GM19324 (cell line): ENCODE results near the gene ATG2B.

Experiments used
- ATAC-seq: cut with Tn5 transposase; IDR thresholded peaks from one replicate; pipeline ENCODE4 v1.9.1; 2021; ENCODE audit warnings: mild to moderate bottlenecking, moderate library complexity; ENCODE audit not compliant: unreplicated experiment, low FRiP score

ATG2B gene

DNA sequence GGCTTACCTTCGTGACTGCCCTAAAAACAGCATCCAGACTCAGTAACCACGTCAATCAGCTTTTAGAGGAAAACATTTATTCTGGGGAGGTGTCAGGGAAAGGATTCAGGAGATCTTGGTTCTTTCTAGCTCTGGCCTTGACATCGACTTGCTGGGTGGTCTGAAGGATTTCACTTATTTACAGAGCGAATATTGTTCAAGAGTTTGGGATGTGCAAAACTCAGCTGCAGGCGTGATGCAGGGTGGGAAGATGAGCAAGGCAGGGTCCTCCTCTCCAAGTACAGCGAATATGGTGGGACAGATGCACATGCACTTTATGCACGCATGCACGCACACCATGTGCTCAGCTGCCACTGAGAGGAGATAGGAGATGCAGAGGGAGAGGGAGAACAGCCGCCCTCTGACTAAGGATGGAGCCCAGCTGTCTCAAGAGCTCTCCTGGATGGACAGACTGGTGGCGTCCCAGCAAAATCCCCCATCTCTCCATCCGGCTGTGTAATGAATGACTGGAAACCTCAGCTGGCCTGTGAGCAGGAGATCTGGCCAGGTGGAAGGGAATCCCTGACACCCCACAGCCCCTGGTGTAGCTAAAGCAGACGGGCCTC lies 131.5 kb downstream of the ATG2B start:
- ATAC-seq: no peak

DNA sequence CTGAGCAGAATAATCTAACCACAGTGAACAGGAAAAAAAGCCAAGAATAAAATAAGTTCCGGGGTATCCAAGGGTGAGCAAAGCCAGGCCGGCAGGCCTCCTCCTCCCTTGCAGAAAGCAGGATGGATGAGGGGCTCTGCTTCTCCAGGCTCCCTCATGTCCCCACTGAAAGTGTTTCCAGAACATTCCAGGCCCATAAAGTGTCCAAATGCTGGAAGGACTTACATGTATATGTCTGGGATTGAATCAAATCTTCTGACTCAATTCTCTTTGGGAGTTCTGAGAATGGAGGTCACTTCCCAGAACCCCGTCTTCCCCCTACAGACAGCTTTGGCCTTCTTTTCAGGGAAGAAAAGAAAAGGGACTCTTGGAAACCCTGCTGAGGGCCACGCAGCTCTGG lies 132.1 kb downstream of the ATG2B start:
- no peak for ATAC-seq

DNA sequence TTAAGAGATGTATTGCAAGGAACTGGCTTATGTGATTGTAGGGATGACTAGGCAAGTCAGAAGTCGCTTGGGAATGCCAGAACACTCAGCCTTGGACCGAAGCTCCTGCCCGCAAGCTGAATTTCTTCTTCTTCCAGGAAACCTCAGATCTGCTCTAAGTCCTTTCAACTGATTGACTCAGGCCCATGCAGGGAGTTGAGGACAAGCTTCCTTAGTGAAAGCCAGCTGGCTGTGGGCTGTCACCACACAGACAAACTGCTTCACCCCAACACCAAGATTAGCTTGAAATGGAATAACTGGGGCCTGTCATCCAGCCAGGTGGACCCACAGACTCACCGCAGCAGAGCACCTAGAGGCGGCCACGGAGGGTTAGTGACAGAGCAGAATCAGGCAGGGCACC lies 133.8 kb downstream of the ATG2B start:
- no peak for ATAC-seq
